DND-41 (cell line): ENCODE measurements around the gene CNST.

Source experiments
- ATAC-seq: fragments of 200-7000 bp; cut with Tn5 transposase; 3 replicates; pipeline ENCODE4 v1.9.1; 2021; ENCODE audit warnings: low read depth; ENCODE audit not compliant: insufficient read depth
- DNase-seq: peaks from one replicate; pipeline ENCODE4 v3.0.0-alpha.2; 2020
- H2AFZ ChIP-seq: 2 replicates; pipeline ENCODE4 v1.6.0; 2012; ENCODE audit warnings: low read depth, low read length
- H3K27ac ChIP-seq: 2 replicates; pipeline ENCODE4 v1.5.1; 2012; ENCODE audit warnings: low read length, inconsistent platforms
- H3K27me3 ChIP-seq: fragments of 200-600 bp; sonication (generic); 2 replicates; pipeline ENCODE4 v1.6.0; 2012; ENCODE audit warnings: low read length, mild to moderate bottlenecking, inconsistent platforms; ENCODE audit not compliant: insufficient read depth, poor library complexity
- H3K36me3 ChIP-seq: 2 replicates; pipeline ENCODE4 v1.5.1; 2012; ENCODE audit warnings: low read length, inconsistent platforms; ENCODE audit not compliant: insufficient read depth
- H3K4me1 ChIP-seq: 2 replicates; pipeline ENCODE4 v1.5.1; 2012; ENCODE audit warnings: mild to moderate bottlenecking, low read length; ENCODE audit not compliant: insufficient read depth
- H3K4me2 ChIP-seq: 2 replicates; pipeline ENCODE4 v1.6.0; 2012; ENCODE audit warnings: mild to moderate bottlenecking, moderate library complexity, low read length, inconsistent platforms; ENCODE audit not compliant: insufficient read depth
- H3K4me3 ChIP-seq, 2 experiments: fragments of 200-600 bp in 1 of 2; shearing (Covaris generic) in 1 of 2; 2 replicates each; pipeline ENCODE4 v1.5.1; 2012 to 2016; ENCODE audit warnings: inconsistent platforms in 2 of 2, low read length in 2 of 2, mild to moderate bottlenecking in 2 of 2, low read depth in 1 of 2, moderate library complexity in 1 of 2
- H3K79me2 ChIP-seq: 2 replicates; pipeline ENCODE4 v1.6.0; 2012; ENCODE audit warnings: low read length, inconsistent platforms; ENCODE audit not compliant: insufficient read depth
- H3K9ac ChIP-seq: 2 replicates; pipeline ENCODE4 v1.6.0; 2012; ENCODE audit warnings: low read depth, mild to moderate bottlenecking, inconsistent platforms, low read length, moderate library complexity
- H3K9me3 ChIP-seq: 2 replicates; pipeline ENCODE4 v1.5.1; 2012; ENCODE audit warnings: low read length, moderate library complexity, mild to moderate bottlenecking, inconsistent platforms; ENCODE audit not compliant: insufficient read depth, severe bottlenecking
- H4K20me1 ChIP-seq: 2 replicates; pipeline ENCODE4 v1.6.0; 2012; ENCODE audit warnings: low read length; ENCODE audit not compliant: insufficient read depth
- CTCF ChIP-seq: IDR thresholded peaks from 2 replicates; pipeline ENCODE4 v1.5.1; 2012; ENCODE audit warnings: borderline replicate concordance, low read length, moderate library complexity, mild to moderate bottlenecking; ENCODE audit not compliant: poor library complexity, severe bottlenecking; ENCODE audit errors: extremely low read depth
- EZH2 ChIP-seq: IDR thresholded peaks from 3 replicates; pipeline ENCODE4 v1.6.1; 2012; ENCODE audit warnings: borderline replicate concordance, low read depth, mild to moderate bottlenecking, moderate library complexity, low read length, inconsistent platforms; ENCODE audit not compliant: severe bottlenecking

Gene CNST

GRCh38 chr1:246595146-246595545 lies 28.9 kb downstream of the CNST start:
- H3K9me3 ChIP-seq = peaks cover 2% of the 10 kb centered on the region
- H3K9ac ChIP-seq = no peak overlapping the region
- no peak overlapping the region for H2AFZ ChIP-seq
- H3K27ac ChIP-seq = no peak overlapping the region
- DNase-seq = no peak
- H4K20me1 ChIP-seq = peaks cover 7% of the 10 kb centered on the region; the same call in 1 of the 2 replicates
- TF ChIP-seq EZH2 = no peak
- TF ChIP-seq CTCF = no peak
- peaks cover 28% of the 10 kb centered on the region for H3K36me3 ChIP-seq
- H3K4me2 ChIP-seq = no peak overlapping the region
- ATAC-seq = no peak
- peaks cover 27% of the 10 kb centered on the region for H3K79me2 ChIP-seq
- H3K4me3 ChIP-seq = no peak overlapping the region
- no peaks in the 10 kb centered on the region for H3K4me1 ChIP-seq
- no peaks in the 10 kb centered on the region for H3K27me3 ChIP-seq

DNA sequence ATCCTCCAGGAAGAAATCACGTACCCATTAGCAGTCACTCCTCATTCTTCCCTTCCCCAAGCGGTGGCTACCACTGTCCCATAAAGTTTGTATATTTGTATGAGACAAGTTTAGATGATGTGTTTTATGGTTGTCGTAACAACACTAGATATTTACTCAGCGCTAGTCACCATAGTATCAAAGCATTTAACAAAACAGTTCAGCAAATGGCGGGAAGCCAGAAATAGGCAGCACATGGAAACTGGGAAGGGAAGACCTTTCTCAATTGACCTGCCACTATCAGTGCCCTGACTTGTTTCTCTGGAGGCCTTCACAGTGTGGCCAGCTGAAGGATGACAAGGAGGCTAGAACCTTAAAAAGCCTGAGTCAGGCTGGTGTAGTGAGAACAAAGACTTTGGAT lies 31.1 kb downstream of the CNST start:
- Histone ChIP-seq H3K9ac (no peak overlapping the region), H3K27me3 (no peaks in the 10 kb centered on the region), H3K79me2 (peaks cover 14% of the 10 kb centered on the region), H3K4me2 (no peak overlapping the region), H3K9me3 (no peaks in the 10 kb centered on the region), H3K36me3 (peaks cover 18% of the 10 kb centered on the region), H3K4me3 (no peak overlapping the region), H2AFZ (no peak overlapping the region), H3K27ac (no peak overlapping the region), H4K20me1 (peaks cover 7% of the 10 kb centered on the region), H3K4me1 (peaks cover 7% of the 10 kb centered on the region)
- no peak for TF ChIP-seq EZH2
- no peak for TF ChIP-seq CTCF
- no peak for DNase-seq
- no peak for ATAC-seq

GRCh38 chr1:246597971-246598370 lies 31.7 kb downstream of the CNST start:
- H2AFZ ChIP-seq = no peak overlapping the region
- ATAC-seq (no peak), DNase-seq (no peak)
- H3K27ac ChIP-seq = no peak overlapping the region
- H3K4me3 ChIP-seq = no peak overlapping the region
- H3K9me3 ChIP-seq = no peaks in the 10 kb centered on the region
- H3K9ac ChIP-seq = no peak overlapping the region
- H4K20me1 ChIP-seq = peaks cover 7% of the 10 kb centered on the region
- H3K79me2 ChIP-seq = peaks cover 18% of the 10 kb centered on the region
- peaks cover 18% of the 10 kb centered on the region for H3K36me3 ChIP-seq
- no peaks in the 10 kb centered on the region for H3K27me3 ChIP-seq
- H3K4me2 ChIP-seq = no peak overlapping the region
- peaks cover 13% of the 10 kb centered on the region for H3K4me1 ChIP-seq
- TF ChIP-seq CTCF (no peak), EZH2 (no peak)

DNA sequence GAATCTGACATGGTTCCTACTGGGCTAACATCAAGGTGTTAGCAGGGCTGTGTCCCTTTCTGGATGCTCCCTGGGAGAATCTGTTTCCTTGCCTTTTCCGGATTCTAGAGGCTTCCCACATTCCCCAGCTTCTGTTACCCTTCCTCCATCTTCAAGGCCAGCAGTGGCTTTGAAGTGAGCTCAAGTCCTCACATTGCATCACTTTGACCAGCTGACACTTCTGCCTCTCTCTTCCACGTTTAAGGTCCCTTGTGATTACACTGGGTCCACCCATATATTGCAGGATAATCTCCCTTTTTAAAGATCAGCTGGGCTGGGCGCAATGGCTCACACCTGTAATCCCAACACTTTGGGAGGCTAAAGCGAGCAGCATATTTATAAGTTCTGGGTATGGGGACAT lies 33.1 kb downstream of the CNST start:
- TF ChIP-seq EZH2 (no peak), CTCF (no peak)
- no peaks in the 10 kb centered on the region for H3K9me3 ChIP-seq
- peaks cover 13% of the 10 kb centered on the region for H3K4me1 ChIP-seq
- H3K27me3 ChIP-seq = no peaks in the 10 kb centered on the region
- peaks cover 7% of the 10 kb centered on the region for H4K20me1 ChIP-seq
- no peak overlapping the region for H3K27ac ChIP-seq
- H3K4me2 ChIP-seq = no peak overlapping the region
- no peak overlapping the region for H2AFZ ChIP-seq
- ATAC-seq = no peak
- H3K79me2 ChIP-seq = peaks cover 31% of the 10 kb centered on the region
- no peak overlapping the region for H3K4me3 ChIP-seq
- H3K9ac ChIP-seq = no peak overlapping the region
- no peak for DNase-seq
- peaks cover 13% of the 10 kb centered on the region for H3K36me3 ChIP-seq
